GM12878 (cell line): ENCODE results near the gene PCGF1. TPM values are rescaled to one million over a fixed set of nuclear protein-coding genes. Genes with fewer than 3 reads are reported as not detected.

Experiments
- ATAC-seq: fragments of 200-7000 bp; cut with Tn5 transposase; 3 replicates; pipeline ENCODE4 v1.9.1; 2020; ENCODE audit warnings: mild to moderate bottlenecking, moderate library complexity
- BruUV-seq: library from RNA; stranded (reverse); fragments of 400-500 nt; replicated peaks from 2 replicates; lab custom pipeline; 2021; lab: Mats Ljungman, UMichigan
- CTCF ChIA-PET: fragments of 300-600 bp; sonication (Branson Sonifier 250); formaldehyde crosslinking; extraction: SDS; loops from one replicate; lab custom pipeline; 2021; ENCODE audit warnings: inconsistent platforms; lab: Yijun Ruan, JAX
- POLR2A ChIA-PET: fragments of 350-600 bp; formaldehyde crosslinking; extraction: SDS; loops from one replicate; lab custom pipeline; 2021; ENCODE audit warnings: inconsistent platforms; lab: Charles Lee
- RAD21 ChIA-PET: fragments of 300-600 bp; sonication (Branson Sonifier 250); formaldehyde crosslinking; loops from one replicate; lab custom pipeline; 2023; ENCODE audit warnings: antibody characterized with exemption; ENCODE audit not compliant: unreplicated experiment; lab: Charles Lee
- SMC1A ChIA-PET: fragments of 300-600 bp; sonication (Branson Sonifier 250); formaldehyde crosslinking; loops from one replicate; lab custom pipeline; 2023; ENCODE audit not compliant: unreplicated experiment, uncharacterized antibody; lab: Charles Lee
- DNase-seq: peaks from one replicate; pipeline ENCODE4 v3.0.0-alpha.2; 2011; ENCODE audit warnings: low read depth, low spot score
- FAIRE-seq: peaks from 3 replicates; lab custom pipeline; 2011; peaks lifted over from hg19 to GRCh38; lab: Jason Lieb, UNC
- H2AFZ ChIP-seq: 2 replicates; pipeline ENCODE4 v1.6.0; 2011; ENCODE audit warnings: low read depth, low read length, control low read depth; ENCODE audit not compliant: control insufficient read depth
- H3K27ac ChIP-seq: 2 replicates; pipeline ENCODE4 v1.5.1; 2011; ENCODE audit warnings: control low read depth; ENCODE audit not compliant: control insufficient read depth, insufficient read depth
- H3K27me3 ChIP-seq, 2 experiments: replicated peaks in 1 of 2; 2 replicates each; pipeline versions ENCODE4 v1.6.0 to v1.6.1; 2011; ENCODE audit warnings: low read length in 1 of 2; ENCODE audit not compliant: control insufficient read depth in 2 of 2, insufficient read depth in 2 of 2
- H3K36me3 ChIP-seq, 2 experiments: 2 replicates each; pipeline ENCODE4 v1.5.1; 2011; ENCODE audit warnings: low read length in 1 of 2; ENCODE audit not compliant: control insufficient read depth in 2 of 2, insufficient read depth in 2 of 2
- H3K4me1 ChIP-seq: 2 replicates; pipeline ENCODE4 v1.6.1; 2011; ENCODE audit warnings: mild to moderate bottlenecking, low read length, moderate library complexity, mixed read lengths; ENCODE audit not compliant: control insufficient read depth, insufficient read depth
- H3K4me2 ChIP-seq: 2 replicates; pipeline ENCODE4 v1.6.0; 2011; ENCODE audit warnings: control low read depth; ENCODE audit not compliant: control insufficient read depth, insufficient read depth
- H3K4me3 ChIP-seq: fragments of 200-600 bp; sonication (generic); 2 replicates; pipeline ENCODE4 v1.5.1; 2016
- H3K79me2 ChIP-seq: 2 replicates; pipeline ENCODE4 v1.6.0; 2011; ENCODE audit warnings: low read length; ENCODE audit not compliant: control insufficient read depth, insufficient read depth
- H3K9ac ChIP-seq: 2 replicates; pipeline ENCODE4 v1.8.0; 2011; ENCODE audit warnings: low read length, control low read depth, mixed read lengths; ENCODE audit not compliant: control insufficient read depth, insufficient read depth
- H3K9me3 ChIP-seq: replicated peaks from 3 replicates; pipeline ENCODE4 v1.5.1; 2011; ENCODE audit warnings: mild to moderate bottlenecking, low read length; ENCODE audit not compliant: control insufficient read depth, insufficient read depth
- H4K20me1 ChIP-seq: 2 replicates; pipeline ENCODE4 v1.6.0; 2011; ENCODE audit not compliant: control insufficient read depth, insufficient read depth
- CHD2 ChIP-seq: IDR thresholded peaks from 2 replicates; pipeline ENCODE4 v1.6.1; 2011; ENCODE audit warnings: low read depth, low read length, improper control_type of control experiment, borderline replicate concordance
- CTCF ChIP-seq, 3 experiments: IDR thresholded peaks in 2 of 3; conservative IDR thresholded peaks in 1 of 3; 2 replicates each; pipeline ENCODE4 v1.5.1; 2011; ENCODE audit warnings: low read depth in 3 of 3, low read length in 3 of 3, mild to moderate bottlenecking in 3 of 3, control low read depth in 2 of 3, moderate library complexity in 2 of 3, inconsistent platforms in 1 of 3, mixed read lengths in 1 of 3; ENCODE audit not compliant: control insufficient read depth in 2 of 3, insufficient read depth in 1 of 3; ENCODE audit errors: extremely low read depth in 1 of 3
- RAD21 ChIP-seq: IDR thresholded peaks from 2 replicates; pipeline ENCODE4 v1.6.1; 2011; ENCODE audit warnings: mild to moderate bottlenecking, low read depth, low read length, moderate library complexity; ENCODE audit not compliant: insufficient read depth
- SMC3 ChIP-seq: IDR thresholded peaks from 2 replicates; pipeline ENCODE4 v1.6.1; 2011; ENCODE audit warnings: low read length, improper control_type of control experiment, borderline replicate concordance
- WGBS: methylation state at CpG from one replicate; pipeline ENCODE4 v1.1.6; 2016; ENCODE audit warnings: low lambda C conversion rate; ENCODE audit not compliant: insufficient replicate concordance, insufficient coverage; ENCODE audit errors: missing lambda C conversion rate; 5-methylcytosine and 5-hydroxymethylcytosine counted together
- in situ Hi-C: fragments of 300-500 bp; cut with MboI; formaldehyde crosslinking; loops from 9 replicates; pipeline ENCODE4 v1.14.3; 2018; ENCODE audit warnings: mixed read lengths
- intact Hi-C: fragments of 100-400 bp; cut with micrococcal nuclease; formaldehyde crosslinking; loops from one replicate; pipeline ENCODE4 v1.14.2; 2022; ENCODE audit not compliant: unreplicated experiment
- polyA plus RNA-seq, 11 experiments: library from polyadenylated mRNA; depleted of rRNA in 4 of 11; unstranded in 6 of 11; stranded (reverse) in 5 of 11; fragments of >200 nt; fragmentation: Nextera tagmentation in 4 of 11; fragmentation: Illumina TruSeq in 1 of 11; extraction: Ambion mirVana in 4 of 11; extraction: Trizol in 1 of 11; gene quantifications; 1 replicate in 1 of 11; 2 replicates in 10 of 11; pipeline versions ENCODE4 v1.2.1 to v1.2.3, GENCODE V29; 2011 to 2016; ENCODE audit warnings: inconsistent platforms in 2 of 11, missing spikeins in 2 of 11, low read depth in 1 of 11
- total RNA-seq, 4 experiments: library from RNA; depleted of rRNA in 3 of 4; stranded (reverse); fragments of >200 nt in 3 of 4; fragmentation: Illumina TruSeq in 1 of 4; extraction: Trizol in 1 of 4; gene quantifications; 2 replicates each; pipeline versions ENCODE4 v1.2.1 to v1.2.3, GENCODE V29; 2013 to 2021
- TF ChIP-seq, protein P1 (sequence below): IDR thresholded peaks from 2 replicates; pipeline ENCODE4 v1.6.1; 2011; ENCODE audit warnings: borderline replicate concordance, low read depth, mild to moderate bottlenecking, moderate library complexity, mixed read lengths, low read length; ENCODE audit not compliant: insufficient read depth; ENCODE audit errors: extremely low read length

Gene PCGF1
- total and polyA plus RNA-seq, 10 of the 15 experiments (the other 5 are each of a cell fraction or from before 2014, with no cell fraction given) = 23.1 to 50.8 (median 27.4) TPM

DNA sequence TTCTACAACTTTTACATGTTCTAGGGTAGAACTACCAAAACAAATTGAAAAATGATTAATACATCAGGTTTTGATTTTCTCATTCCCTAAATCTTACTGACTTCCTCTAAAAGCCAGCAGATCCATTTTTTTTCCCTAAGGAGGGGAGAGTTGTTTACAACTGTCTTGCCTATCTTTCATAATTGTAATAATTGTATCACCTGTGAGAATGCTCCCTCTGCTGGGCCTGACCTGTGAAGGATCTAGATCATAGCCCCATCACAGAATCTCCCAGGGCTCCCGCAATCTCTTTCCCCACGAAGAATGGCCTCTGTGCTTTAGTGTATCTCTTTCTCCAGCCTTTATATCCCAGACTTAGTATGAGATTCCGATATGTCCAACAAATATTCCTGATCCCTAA, 37.1 kb upstream of the PCGF1 start:
- H2AFZ ChIP-seq = no peak overlapping the region
- ATAC-seq (no peak), FAIRE-seq (no peak), DNase-seq (no peak)
- no peak overlapping the region for H3K4me3 ChIP-seq
- ChIA-PET RAD21 (interaction anchor here (1.2 to 2.6 kb wide), 5 partner anchors 12 to 41 kb away, joined by 3 to 12 read pairs (median 4); no protein-coding TSS in a partner anchor), POLR2A (interaction anchor here (1.1 to 17.8 kb wide), 4 partner anchors 11 to 31 kb away, joined by 4 to 441 read pairs (median 4); partner anchors contain the start of gene DQX1), CTCF (interaction anchor here (0.8 to 14.3 kb wide), 15 partner anchors 12 to 62 kb away, joined by 3 to 96 read pairs (median 6); partner anchors contain the start of genes AUP1, CCDC142, DQX1 and HTRA2)
- WGBS = 68% methylated on average over 3 of the region's 3 CpGs
- peaks cover 28% of the 10 kb centered on the region for H3K79me2 ChIP-seq
- no peak overlapping the region for H3K4me2 ChIP-seq
- H3K27me3 ChIP-seq = no peaks in the 10 kb centered on the region
- BruUV-seq = no TSS peak
- no peaks in the 10 kb centered on the region for H4K20me1 ChIP-seq
- in situ Hi-C loops = no loop called here
- H3K27ac ChIP-seq = no peak overlapping the region
- H3K9me3 ChIP-seq = no peaks in the 10 kb centered on the region
- H3K9ac ChIP-seq = no peak overlapping the region
- peaks cover 12% of the 10 kb centered on the region for H3K4me1 ChIP-seq
- peak; percentile 46; the same call in 1 of the 2 replicates for TF ChIP-seq RAD21
- peak; percentile 33 to 41 (median 39); a peak in 4 of 6 replicates for TF ChIP-seq CTCF (IDR thresholded peaks at IDR 0.05 in 2 of 3, conservative IDR thresholded peaks at IDR 0.05 in 1 of 3; ENCODE audit: control insufficient read depth in 2 of 3, extremely low read depth in 1 of 3, insufficient read depth in 1 of 3, low read depth in 3 of 3, low read length in 3 of 3)
- TF ChIP-seq, protein P1, sequence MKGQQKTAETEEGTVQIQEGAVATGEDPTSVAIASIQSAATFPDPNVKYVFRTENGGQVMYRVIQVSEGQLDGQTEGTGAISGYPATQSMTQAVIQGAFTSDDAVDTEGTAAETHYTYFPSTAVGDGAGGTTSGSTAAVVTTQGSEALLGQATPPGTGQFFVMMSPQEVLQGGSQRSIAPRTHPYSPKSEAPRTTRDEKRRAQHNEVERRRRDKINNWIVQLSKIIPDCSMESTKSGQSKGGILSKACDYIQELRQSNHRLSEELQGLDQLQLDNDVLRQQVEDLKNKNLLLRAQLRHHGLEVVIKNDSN = no peak
- no peak for TF ChIP-seq CHD2
- TF ChIP-seq SMC3 = peak; percentile 28; the same call in 1 of the 2 replicates
- TF ChIP-seq, all 136 proteins: peak for 3
- intact Hi-C loops = loop anchor here (1.0 kb wide), 1 partner anchor 61 kb away; the partner anchor contains the start of gene TTC31
- SMC1A ChIA-PET = interaction anchor here (1.0 to 5.3 kb wide), 8 partner anchors 12 to 88 kb away, joined by 3 to 60 read pairs (median 4); partner anchors contain the start of gene HTRA2
- H3K36me3 ChIP-seq = no peaks in the 10 kb centered on the region; a peak in 1 of 4 replicates
